Measurements from ENCODE around the gene TBCD.
A peak's percentile ranks its signal among the peaks of the same experiment; 100 is the strongest.
"Not testable (repeated sequence)": the region's sequence is repeated elsewhere in the genome, so short reads cannot be mapped to it uniquely, and the experiment has no call there.

The TBCD gene

DNA sequence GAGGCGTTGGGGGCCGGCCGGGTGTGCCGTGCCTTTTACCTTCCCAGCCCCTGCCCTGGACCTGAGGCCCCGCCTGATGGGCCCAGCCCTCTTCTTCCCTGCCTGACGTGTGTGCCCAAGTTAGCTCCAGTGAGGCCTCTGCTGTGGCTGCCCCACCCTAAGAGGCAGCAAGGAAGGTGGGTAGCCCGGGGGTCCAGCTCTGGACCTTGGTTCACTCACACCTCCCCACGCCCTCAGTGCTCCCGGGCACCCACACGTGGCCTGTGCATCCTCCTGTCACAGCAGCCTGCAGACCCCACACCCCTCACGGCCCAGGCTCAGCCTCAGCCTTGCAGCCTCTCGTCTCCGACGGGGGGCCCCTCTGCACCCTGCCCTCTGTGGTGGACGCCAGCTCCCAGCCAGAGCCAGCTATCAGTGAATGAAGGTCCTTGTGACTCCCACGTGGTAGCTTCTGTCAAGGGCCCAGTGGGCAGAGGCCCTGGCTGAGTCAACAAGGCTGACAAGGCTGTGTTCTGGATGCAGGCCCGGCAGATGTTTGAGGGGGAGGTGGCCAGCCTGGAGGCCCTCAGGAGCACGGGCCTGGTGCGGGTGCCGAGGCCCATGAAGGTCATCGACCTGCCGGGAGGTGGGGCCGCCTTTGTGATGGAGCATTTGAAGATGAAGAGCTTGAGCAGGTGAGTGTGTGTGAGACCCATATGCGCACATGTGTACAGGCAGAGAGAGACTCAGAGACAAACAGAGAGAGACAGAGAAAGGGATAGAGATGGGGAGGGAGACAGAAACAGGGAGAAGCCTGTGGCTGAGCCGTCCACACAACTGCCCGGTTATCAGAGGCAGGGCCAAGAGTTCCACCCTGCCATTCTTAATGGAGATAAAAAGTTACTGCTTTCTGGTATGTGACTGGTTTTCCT lies 13.6 kb upstream of the TBCD start:
- DNase-seq: no peak
- Mint-ChIP-seq H3K27me3 (no peaks in the 10 kb centered on the region), H3K36me3 (ENCODE audit: insufficient read depth) (peaks cover 5% of the 10 kb centered on the region), H3K27ac (no peak overlapping the region), H3K9me3 (peaks cover 1 to 11% of the 10 kb centered on the region in 2 donors), H3K4me3 (no peak overlapping the region), H3K4me1 (ENCODE audit: low read depth in 2 of 2) (peaks cover 2 to 4% of the 10 kb centered on the region in 2 donors)
- ATAC-seq (replicated peaks): no peak

DNA sequence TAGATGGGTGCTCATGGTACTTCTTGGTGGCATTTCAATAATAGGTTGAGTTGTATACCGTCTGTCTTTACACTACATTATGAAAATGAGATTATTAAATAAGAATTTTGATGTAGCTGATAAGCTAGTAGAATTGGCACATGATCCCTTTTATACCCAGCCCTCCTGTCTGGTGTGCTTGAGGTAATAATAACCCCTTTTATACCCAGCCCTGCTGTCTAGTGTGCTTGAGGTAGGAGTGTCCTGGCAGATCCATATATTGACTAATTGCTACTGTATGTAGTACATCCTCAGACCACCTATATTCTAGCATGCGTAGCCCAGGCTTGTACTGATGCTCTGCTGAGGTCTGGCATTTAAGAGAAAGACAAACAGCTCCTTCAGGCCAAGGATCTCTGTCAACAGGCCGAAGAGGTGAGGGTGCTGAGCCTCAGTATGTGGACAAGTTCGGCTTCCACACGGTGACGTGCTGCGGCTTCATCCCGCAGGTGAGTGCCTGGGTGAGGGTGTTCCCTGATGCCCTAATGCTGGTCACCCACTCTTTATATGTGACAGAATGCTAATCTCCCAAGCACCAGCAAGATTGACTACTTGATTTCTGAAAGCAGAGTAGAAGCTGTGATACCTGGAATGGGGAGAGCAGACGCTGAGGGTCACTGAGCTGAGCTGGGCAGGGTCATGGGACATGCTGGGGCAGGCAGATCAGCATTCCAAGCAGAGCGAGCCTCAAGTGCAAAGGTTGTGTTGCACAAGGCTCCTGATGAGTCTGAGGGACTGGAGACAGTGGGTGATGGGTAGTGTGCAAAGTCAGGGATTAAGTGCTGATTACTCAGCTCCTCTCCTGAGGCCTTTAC lies 10.7 kb upstream of the TBCD start:
- Mint-ChIP-seq H3K27me3 (no peaks in the 10 kb centered on the region), H3K27ac (no peak overlapping the region)

DNA sequence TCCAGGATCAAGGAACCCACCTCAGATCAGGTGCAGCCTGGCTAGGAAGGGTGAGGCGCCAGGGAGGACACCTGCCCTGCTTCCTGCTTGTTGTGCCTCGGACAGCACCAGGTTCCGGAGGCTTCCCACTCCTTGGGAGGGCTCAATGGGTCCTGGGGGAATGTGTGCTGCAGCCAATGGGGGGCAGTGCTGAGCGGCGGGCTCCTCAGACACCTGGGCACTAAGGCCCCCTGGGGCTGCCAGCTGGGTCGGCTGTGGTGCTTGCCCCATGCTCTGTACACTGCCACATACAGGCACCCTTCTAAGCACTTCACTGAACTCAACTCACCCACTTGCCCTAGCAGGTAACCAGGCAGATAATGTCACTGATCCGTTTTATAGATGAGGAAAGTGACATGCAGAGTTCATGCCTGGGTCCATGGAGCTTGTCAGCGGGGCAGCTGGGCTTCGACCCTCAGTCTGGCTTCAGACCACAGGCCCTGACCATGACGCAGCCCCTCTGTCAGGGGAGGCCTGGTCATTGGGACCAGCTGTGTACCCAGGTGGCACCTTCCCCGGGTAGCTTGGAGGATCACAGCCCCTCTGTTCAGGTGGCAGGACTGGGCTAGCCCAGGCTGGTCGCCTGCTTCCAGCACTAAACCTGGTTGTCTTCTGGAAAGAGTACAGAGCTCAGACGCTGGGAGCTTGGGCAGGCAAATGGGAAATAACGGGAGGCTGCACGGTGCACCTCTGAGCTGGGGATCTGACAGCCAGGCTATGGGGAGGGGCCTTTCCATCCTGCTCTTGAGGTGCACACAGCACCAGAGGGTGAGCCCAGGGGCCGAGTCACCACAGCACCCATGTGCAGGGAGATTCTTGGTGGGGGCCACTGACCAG lies 8.3 kb upstream of the TBCD start:
- Mint-ChIP-seq H3K27me3 (no peaks in the 10 kb centered on the region), H3K4me3 (no peak overlapping the region), H3K4me1 (ENCODE audit: low read depth in 2 of 2) (no peaks in the 10 kb centered on the region), H3K36me3 (ENCODE audit: insufficient read depth) (peaks cover 5% of the 10 kb centered on the region), H3K27ac (no peak overlapping the region), H3K9me3 (peaks cover 0 to 6% of the 10 kb centered on the region in 2 donors)
- DNase-seq: no peak
- no peak for ATAC-seq (replicated peaks)

More for the DNA sequence above, 10.7 kb upstream of the TBCD start:
- H3K36me3 Mint-ChIP-seq (ENCODE audit: insufficient read depth): peaks cover 5% of the 10 kb centered on the region
- H3K4me3 Mint-ChIP-seq: no peak overlapping the region
- ATAC-seq (replicated peaks) (no peak), DNase-seq (no peak)
- H3K4me1 Mint-ChIP-seq (ENCODE audit: low read depth in 2 of 2): peaks cover 2 to 3% of the 10 kb centered on the region in 2 donors
- H3K9me3 Mint-ChIP-seq: peaks cover 0 to 6% of the 10 kb centered on the region in 2 donors

GRCh38 chr17:82744736-82745135 lies 7.1 kb upstream of the TBCD start:
- ATAC-seq (replicated peaks); H3K4me1 Mint-ChIP-seq (ENCODE audit: low read depth in 2 of 2); H3K27ac Mint-ChIP-seq; H3K27me3 Mint-ChIP-seq; DNase-seq; H3K9me3 Mint-ChIP-seq; H3K4me3 Mint-ChIP-seq; H3K36me3 Mint-ChIP-seq (ENCODE audit: insufficient read depth): not testable (repeated sequence)

DNA sequence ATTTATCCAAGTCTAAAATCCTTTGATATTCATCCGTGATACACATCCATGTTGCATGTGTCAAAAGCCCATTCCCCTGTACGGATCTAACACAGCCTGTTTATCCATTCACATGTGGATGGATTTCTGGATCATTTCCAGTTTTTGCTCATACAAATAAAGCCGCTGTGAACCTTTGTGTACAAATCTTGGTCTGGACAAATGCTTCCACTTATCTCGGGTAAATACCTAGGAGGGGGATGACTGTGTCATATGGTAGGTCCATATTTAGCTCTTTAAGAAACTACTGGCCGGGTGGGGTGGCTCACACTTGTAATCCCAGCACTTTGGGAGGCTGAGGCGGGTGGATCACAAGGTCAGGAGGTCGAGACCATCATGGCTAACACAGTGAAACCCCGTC lies 6.3 kb upstream of the TBCD start:
- H3K27ac Mint-ChIP-seq: no peak overlapping the region
- no peak for ATAC-seq (replicated peaks)

GRCh38 chr17:82748756-82749155 lies 3.1 kb upstream of the TBCD start:
- no peaks in the 10 kb centered on the region for H3K27me3 Mint-ChIP-seq
- no peak for ATAC-seq (replicated peaks)
- no peak overlapping the region for H3K4me3 Mint-ChIP-seq
- H3K4me1 Mint-ChIP-seq (ENCODE audit: low read depth in 2 of 2): peaks cover 9 to 11% of the 10 kb centered on the region in 2 donors
- H3K9me3 Mint-ChIP-seq: no peaks in the 10 kb centered on the region
- DNase-seq: no peak
- no peak overlapping the region for H3K27ac Mint-ChIP-seq
- H3K36me3 Mint-ChIP-seq (ENCODE audit: insufficient read depth): peaks cover 10% of the 10 kb centered on the region

More for the DNA sequence above, 6.3 kb upstream of the TBCD start:
- Mint-ChIP-seq H3K9me3 (peaks cover 0 to 6% of the 10 kb centered on the region in 2 donors), H3K27me3 (no peaks in the 10 kb centered on the region), H3K4me1 (ENCODE audit: low read depth in 2 of 2) (no peaks in the 10 kb centered on the region), H3K4me3 (no peak overlapping the region), H3K36me3 (ENCODE audit: insufficient read depth) (peaks cover 10% of the 10 kb centered on the region)
- no peak for DNase-seq

- Mint-ChIP-seq H3K27me3 (no peaks in the 10 kb centered on the region), H3K4me3 (peak overlapping the region; percentile 51 to 63), H3K27ac (no peak overlapping the region), H3K4me1 (ENCODE audit: low read depth in 2 of 2) (peaks cover 16 to 22% of the 10 kb centered on the region in 2 donors), H3K9me3 (no peaks in the 10 kb centered on the region), H3K36me3 (ENCODE audit: insufficient read depth) (peaks cover 10% of the 10 kb centered on the region)
- DNase-seq (no peak), ATAC-seq (replicated peaks) (no peak)
These were observed 1.5 kb upstream of the TBCD start for GRCh38 chr17:82750241-82750908.

DNA sequence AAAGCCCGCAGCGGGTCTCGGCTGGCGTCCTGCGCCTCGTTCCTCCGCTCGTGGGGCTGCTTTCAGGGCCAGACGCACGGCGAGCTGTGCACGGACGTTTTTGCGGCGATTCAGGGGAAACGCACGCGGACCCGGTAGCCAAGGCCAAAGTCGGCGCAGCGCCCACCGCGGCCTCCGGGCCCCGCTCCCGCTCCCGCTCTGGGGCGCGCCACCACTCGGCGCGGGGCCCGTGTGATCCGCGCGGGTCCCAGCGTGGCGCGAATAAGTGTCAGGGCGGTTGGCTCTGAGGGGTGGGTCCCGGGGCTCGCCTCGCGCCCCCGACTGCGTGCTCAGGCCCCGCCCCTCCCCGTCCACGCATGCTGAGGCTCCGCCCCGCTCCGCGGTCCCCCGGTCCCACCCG lies 694 bp upstream of the TBCD start:
- peaks cover 21 to 26% of the 10 kb centered on the region in 2 donors for H3K4me1 Mint-ChIP-seq (ENCODE audit: low read depth in 2 of 2)
- H3K4me3 Mint-ChIP-seq: peak overlapping the region in 1 of 2 donors; percentile 27
- ATAC-seq (replicated peaks) (peak; percentile 51), DNase-seq (no peak)
- H3K36me3 Mint-ChIP-seq (ENCODE audit: insufficient read depth): peaks cover 10% of the 10 kb centered on the region
- H3K9me3 Mint-ChIP-seq: no peaks in the 10 kb centered on the region
- H3K27ac Mint-ChIP-seq: no peak overlapping the region
- H3K27me3 Mint-ChIP-seq: no peaks in the 10 kb centered on the region

DNA sequence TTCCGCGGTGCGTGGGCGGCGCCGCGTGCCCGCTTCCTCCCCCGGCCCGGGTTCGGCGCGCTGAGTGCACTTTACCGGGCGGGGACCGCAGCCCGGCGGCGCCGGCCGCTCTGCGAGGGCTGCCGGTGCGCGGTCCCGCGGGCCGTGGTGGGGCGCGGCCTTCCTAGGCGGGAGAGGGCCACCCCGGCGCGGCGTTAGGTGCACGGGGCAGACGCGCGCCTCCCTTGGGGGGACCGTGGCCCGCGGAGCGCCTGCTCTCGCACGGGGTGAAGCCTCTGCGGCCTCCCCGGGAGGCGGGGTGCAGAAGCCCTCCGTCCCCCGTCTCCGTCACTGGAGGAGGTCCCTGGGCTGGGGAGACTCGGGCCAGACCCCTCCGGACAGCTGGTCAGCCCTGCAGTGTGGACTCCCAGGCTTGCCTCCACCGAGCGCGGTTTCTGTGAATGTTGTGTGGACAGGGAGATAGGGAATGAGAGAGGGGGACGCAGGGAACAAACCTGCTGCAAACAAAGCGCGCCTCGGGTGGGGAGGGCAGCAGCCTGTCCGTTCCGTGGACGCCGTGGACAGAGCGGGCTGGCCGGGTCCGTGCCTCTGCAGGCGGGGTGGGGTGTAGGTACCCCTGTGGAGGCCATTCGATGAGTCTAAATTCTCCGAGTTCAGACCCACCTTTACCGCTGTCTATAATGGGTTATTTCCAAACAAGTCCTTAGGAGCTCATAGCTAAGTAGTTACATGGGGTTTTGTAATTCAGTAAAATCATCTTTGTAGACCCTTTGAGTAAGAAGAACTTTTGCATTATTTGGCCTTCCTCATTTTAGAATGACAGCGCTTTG lies 721 bp downstream of the TBCD start:
- Mint-ChIP-seq H3K4me3 (peak overlapping the region; percentile 82 to 86), H3K4me1 (ENCODE audit: low read depth in 2 of 2) (peaks cover 21 to 26% of the 10 kb centered on the region in 2 donors), H3K36me3 (ENCODE audit: insufficient read depth) (peaks cover 15% of the 10 kb centered on the region), H3K27ac (peak overlapping the region in 1 of 2 donors; percentile 53), H3K27me3 (no peaks in the 10 kb centered on the region), H3K9me3 (no peaks in the 10 kb centered on the region)
- DNase-seq (peak in 1 of 3 experiments; percentile 17), ATAC-seq (replicated peaks) (peak; percentile 34)

DNA sequence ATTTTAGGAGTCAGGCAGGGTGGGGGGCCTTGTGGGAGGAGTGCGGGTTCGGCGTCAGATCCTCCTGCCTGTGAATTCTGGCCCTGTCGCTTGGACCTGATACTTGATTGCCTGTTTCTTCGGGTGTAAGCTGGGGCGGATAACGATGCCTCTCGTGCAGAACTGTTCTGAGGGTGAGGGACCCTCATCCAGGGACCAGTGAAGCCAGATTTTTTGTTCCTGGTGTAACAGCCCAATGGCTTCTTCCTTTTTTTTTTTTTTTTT lies 1.3 kb downstream of the TBCD start:
- Mint-ChIP-seq H3K36me3 (ENCODE audit: insufficient read depth) (peaks cover 15% of the 10 kb centered on the region), H3K27me3 (no peaks in the 10 kb centered on the region), H3K9me3 (no peaks in the 10 kb centered on the region), H3K27ac (no peak overlapping the region), H3K4me1 (ENCODE audit: low read depth in 2 of 2) (peaks cover 21 to 26% of the 10 kb centered on the region in 2 donors), H3K4me3 (peak overlapping the region; percentile 82 to 86)
- DNase-seq (no peak), ATAC-seq (replicated peaks) (no peak)

DNA sequence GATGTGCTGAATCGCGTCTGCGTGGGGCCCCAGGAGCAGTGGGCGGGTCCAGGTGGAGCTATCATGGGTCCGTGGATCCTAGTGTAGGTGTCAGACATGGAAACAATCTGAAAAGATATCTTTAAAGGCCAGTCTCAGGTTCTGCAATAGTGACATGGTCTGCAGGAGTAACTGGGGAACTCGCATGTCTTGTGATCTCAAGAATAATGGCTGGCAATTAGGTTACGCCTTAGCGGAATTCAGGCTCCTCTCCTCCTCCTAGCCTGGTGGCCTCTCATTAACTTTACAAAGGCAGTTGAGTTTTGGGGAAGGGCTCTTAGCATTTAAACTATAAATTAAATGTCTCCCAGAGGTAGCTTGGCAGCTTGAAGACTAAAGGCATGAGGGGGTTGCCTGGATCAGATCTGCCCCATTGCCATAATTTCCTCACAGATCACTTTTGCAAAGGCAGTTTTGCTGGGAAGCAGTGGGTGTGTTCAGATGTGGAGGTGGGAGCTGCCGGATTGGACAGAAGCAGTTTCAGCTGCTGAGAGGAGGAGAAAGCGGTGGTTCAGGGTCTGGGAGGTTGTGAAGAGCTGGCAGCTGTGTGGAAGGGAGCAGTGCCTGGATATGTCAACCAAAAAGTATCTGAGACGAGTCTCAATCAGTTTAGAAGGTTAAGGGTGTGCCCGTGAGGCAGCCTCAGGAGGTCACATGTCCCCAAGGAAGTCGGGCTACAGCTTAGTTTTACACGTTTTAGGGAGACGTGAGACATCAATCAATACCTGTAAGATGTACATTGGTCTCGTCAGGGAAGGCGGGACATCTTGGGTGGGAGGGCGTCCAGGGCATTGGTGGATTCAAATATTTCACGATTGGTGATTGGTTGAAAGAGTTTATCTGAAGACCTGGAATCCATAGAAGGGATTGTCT lies 2.7 kb downstream of the TBCD start:
- ATAC-seq (replicated peaks) (no peak), DNase-seq (no peak)
- Mint-ChIP-seq H3K4me3 (no peak overlapping the region), H3K27me3 (no peaks in the 10 kb centered on the region), H3K27ac (no peak overlapping the region), H3K9me3 (no peaks in the 10 kb centered on the region), H3K36me3 (ENCODE audit: insufficient read depth) (peaks cover 23% of the 10 kb centered on the region), H3K4me1 (ENCODE audit: low read depth in 2 of 2) (peaks cover 23 to 26% of the 10 kb centered on the region in 2 donors)
